COR-L47 (cell line): Measurements from ENCODE around the gene ERI3.
"Not testable (repeated sequence)": the region's sequence is repeated elsewhere in the genome, so short reads cannot be mapped to it uniquely, and the experiment has no call there.

Experiments
- DNase-seq: peaks from one replicate; lab custom pipeline; 2025; lab: John Stamatoyannopoulos, UW

Gene ERI3

GRCh38 chr1:44206545-44206944 is 148.5 kb downstream of the ERI3 start:
- DNase-seq = not testable (repeated sequence)

GRCh38 chr1:44200336-44200735 is 154.7 kb downstream of the ERI3 start:
- no peak for DNase-seq

- DNase-seq = no peak
Observed at GRCh38 chr1:44174630-44175029, 180.4 kb downstream of the ERI3 start.
